ENCODE measurements around the gene NPAS1.
A peak's percentile ranks its signal among the peaks of the same experiment; 100 is the strongest.
"Not testable (repeated sequence)": the region's sequence is repeated elsewhere in the genome, so short reads cannot be mapped to it uniquely, and the experiment has no call there.

The NPAS1 gene

DNA sequence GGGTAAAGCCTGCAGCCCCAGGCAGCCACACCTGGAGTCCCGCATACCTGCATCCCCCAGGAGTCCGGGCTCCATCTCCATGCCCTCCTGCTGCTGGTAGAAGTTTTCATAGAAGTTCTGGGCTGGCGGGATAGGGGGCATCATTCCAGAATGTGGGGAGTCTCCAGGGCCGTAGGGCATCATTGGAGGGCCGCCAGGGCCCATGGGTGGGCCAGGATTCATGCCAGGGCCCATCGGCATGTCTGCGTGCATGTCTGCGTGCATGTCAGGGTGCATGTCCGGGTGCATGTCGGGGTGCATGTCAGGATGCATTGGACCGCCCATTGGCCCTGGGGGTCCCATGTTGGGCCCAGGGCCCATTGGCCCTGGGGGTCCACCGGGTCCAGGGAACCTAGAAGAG is 52.1 kb downstream of the NPAS1 start:
- no peak overlapping the region for H3K4me3 ChIP-seq (ENCODE audit: low read length)
- no peak for DNase-seq (ENCODE audit: low read depth)
- TF ChIP-seq, protein P1, sequence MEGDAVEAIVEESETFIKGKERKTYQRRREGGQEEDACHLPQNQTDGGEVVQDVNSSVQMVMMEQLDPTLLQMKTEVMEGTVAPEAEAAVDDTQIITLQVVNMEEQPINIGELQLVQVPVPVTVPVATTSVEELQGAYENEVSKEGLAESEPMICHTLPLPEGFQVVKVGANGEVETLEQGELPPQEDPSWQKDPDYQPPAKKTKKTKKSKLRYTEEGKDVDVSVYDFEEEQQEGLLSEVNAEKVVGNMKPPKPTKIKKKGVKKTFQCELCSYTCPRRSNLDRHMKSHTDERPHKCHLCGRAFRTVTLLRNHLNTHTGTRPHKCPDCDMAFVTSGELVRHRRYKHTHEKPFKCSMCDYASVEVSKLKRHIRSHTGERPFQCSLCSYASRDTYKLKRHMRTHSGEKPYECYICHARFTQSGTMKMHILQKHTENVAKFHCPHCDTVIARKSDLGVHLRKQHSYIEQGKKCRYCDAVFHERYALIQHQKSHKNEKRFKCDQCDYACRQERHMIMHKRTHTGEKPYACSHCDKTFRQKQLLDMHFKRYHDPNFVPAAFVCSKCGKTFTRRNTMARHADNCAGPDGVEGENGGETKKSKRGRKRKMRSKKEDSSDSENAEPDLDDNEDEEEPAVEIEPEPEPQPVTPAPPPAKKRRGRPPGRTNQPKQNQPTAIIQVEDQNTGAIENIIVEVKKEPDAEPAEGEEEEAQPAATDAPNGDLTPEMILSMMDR (conservative IDR thresholded peaks at IDR 0.05; ENCODE audit: low read length): no peak

DNA sequence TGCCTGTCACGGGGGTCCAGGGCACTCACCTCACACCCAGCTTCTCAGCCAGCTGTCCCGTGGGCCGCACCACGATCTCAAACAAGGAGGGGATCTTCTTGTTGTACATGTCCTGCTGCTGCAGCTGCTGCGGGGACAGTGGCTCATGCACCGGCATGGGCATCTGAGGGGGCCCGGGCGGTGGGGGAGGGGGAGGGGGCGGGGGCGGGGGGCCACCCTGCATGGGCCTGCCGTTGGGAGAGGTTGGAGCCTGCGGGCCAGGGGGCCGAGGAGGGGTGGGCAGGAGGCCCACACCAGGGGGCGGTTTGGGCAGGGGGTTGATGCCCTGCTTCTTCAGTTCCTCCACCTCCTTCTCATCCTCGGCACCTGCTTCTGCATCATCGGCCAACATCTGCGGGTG is 52.7 kb downstream of the NPAS1 start:
- no peak for DNase-seq (ENCODE audit: low read depth)
- no peak overlapping the region for H3K4me3 ChIP-seq (ENCODE audit: low read length)
- TF ChIP-seq, protein P1 (conservative IDR thresholded peaks at IDR 0.05; ENCODE audit: low read length): no peak

DNA sequence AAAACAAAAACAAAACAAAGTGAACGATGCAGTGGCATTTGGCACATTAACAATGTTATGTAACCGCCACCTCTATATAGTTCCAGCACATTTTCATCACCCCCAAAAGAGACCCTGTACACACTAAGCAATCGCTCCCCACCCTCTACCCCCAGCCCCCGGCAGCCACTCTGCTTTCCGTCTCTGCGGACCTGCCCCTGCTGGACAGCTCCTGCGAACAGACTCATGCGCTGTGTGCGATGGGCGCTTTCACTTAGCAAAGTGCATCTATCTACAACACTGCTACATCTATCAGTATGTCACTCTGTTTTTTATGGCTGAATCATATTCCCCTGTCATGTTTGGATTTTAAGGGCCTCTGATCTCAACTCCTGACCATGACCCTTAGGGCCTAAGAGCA is 53.9 kb downstream of the NPAS1 start:
- TF ChIP-seq, protein P1 (conservative IDR thresholded peaks at IDR 0.05; ENCODE audit: low read length): no peak
- H3K4me3 ChIP-seq (ENCODE audit: low read length): no peak overlapping the region
- no peak for DNase-seq (ENCODE audit: low read depth)

DNA sequence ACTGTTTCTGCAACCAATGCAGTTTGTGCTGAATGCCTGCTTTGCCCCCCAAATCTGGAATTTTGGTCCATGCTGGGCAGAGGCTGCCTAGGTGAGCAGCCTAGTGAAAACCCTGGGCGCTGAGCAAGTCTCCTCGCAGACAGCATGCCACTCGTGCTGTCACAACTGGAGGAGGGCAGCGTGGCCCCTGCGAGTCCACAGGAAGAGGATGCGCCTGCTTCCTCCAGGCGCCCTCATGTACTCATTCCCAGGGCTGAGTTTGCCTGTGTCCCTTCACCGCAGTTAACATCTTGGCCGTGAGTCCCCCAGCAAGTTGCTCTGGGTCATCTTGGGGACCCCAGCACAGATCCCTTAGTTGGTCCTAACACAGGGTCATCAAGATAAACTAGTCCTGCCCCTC is 55.0 kb downstream of the NPAS1 start:
- DNase-seq (ENCODE audit: low read depth): no peak
- H3K4me3 ChIP-seq (ENCODE audit: low read length): no peak overlapping the region
- TF ChIP-seq, protein P1 (conservative IDR thresholded peaks at IDR 0.05; ENCODE audit: low read length): no peak

DNA sequence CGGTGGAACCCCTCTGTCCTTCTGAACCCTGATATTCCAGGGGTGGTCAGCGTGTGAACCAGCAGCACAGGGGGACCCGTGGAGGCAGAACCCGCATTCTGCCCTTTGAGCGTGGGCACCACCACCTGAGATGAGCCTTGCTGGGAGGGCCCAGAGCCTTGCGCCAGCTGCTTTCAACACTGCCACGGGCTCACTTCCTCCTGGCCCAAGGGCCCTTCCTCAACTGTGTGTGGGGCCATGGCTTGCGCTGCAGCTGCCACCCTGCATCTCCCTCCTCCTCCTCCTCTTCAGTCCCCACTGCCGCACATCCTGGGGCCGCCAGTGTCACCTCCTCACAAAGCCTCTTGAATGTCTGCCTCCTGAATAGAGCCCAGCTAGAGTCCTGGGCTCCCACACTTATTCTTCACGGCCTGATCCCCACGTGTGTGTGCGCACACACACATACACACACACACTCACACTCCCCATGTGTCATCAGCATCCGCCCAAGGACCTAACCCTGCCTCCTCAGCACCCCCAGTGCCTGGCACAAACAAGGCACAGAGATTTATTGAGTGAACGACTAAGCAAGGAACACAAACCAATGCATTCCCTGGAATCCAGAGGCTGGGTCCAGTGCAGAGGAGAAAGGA is 55.7 kb downstream of the NPAS1 start:
- DNase-seq (ENCODE audit: low read depth): peak; percentile 17

DNA sequence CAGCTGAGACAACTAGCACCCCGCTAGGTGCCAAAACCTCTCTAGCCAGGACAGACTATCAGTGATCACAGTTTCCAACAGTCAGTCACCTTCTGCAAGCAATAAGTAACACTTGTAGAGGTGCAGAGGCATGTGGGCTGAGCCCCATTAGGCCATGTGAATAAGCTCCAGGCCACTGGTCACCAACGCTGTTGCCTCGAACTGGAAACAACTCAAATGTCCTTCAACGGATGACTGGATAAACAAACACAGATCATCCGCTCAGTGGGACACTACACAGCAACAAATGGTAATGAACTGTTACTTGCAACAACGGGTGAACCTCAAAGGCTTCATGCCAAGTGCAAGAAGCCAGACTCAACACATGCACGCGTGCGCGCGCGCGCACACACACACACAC is 56.3 kb downstream of the NPAS1 start:
- H3K4me3 ChIP-seq (ENCODE audit: low read length): no peak overlapping the region
- DNase-seq (ENCODE audit: low read depth): no peak
- TF ChIP-seq, protein P1 (conservative IDR thresholded peaks at IDR 0.05; ENCODE audit: low read length): no peak

More for the DNA sequence above, 55.7 kb downstream of the NPAS1 start:
- no peak overlapping the region for H3K4me3 ChIP-seq (ENCODE audit: low read length)
- TF ChIP-seq, protein P1 (conservative IDR thresholded peaks at IDR 0.05; ENCODE audit: low read length): no peak

DNA sequence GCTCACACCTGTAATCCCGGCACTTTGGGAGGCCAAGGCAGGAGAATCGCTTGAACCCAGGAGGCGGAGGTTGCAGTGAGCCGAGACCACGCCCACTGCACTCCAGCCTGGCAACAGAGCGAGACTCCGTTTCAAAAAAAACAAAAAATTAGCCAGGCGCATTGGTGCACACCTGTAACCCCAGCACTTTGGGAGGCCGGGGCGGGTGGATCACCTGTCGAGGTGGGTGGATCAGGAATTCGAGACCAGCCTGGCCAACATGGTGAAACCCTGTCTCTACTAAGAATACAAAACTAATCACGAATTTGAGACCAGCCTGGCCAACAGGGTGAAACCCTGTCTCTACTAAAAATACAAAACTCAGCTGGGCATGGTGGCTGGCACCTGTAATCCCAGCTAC is 58.7 kb downstream of the NPAS1 start:
- not testable (repeated sequence) for H3K4me3 ChIP-seq (ENCODE audit: low read length); DNase-seq (ENCODE audit: low read depth)

DNA sequence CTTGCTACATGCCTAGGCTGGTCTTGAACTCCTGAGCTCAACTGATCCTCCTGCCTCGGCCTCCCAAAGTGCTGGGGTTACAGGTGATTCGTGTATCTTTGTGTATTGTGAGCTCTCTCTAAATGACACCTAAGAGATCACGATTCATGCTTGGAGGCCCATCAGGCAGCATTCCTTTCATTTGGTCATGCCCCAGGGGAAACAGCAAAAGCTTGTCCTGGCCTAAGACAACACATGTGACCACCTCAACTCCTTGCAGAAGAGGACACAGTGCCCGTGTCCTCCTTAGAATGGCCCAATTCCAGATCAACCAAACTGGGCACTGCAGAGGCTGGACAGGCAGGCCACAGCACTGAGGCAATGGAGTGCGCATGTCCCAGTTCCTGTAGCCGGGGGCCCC is 61.5 kb downstream of the NPAS1 start:
- H3K4me3 ChIP-seq (ENCODE audit: low read length): no peak overlapping the region
- DNase-seq (ENCODE audit: low read depth): no peak
- TF ChIP-seq, protein P1 (conservative IDR thresholded peaks at IDR 0.05; ENCODE audit: low read length): no peak

Measured in AG10803 (cell line).